Astrocyte (in vitro differentiated cells and primary cell): ENCODE measurements around the gene UTS2.

Experiments used
- CTCF ChIP-seq: IDR thresholded peaks from 2 replicates; pipeline ENCODE4 v1.5.1; 2011; ENCODE audit warnings: low read depth, mild to moderate bottlenecking, inconsistent platforms, low read length, moderate library complexity; ENCODE audit not compliant: insufficient read depth
- EZH2 ChIP-seq: IDR thresholded peaks from 2 replicates; pipeline ENCODE4 v1.6.1; 2012; ENCODE audit warnings: mild to moderate bottlenecking, low read length, inconsistent platforms; ENCODE audit not compliant: insufficient read depth

GRCh38 chr1:7842517-7842916, 10.3 kb downstream of the UTS2 start:
- no peak for TF ChIP-seq CTCF
- no peak for TF ChIP-seq EZH2
